ENCODE results near the gene HTD2.

DNA sequence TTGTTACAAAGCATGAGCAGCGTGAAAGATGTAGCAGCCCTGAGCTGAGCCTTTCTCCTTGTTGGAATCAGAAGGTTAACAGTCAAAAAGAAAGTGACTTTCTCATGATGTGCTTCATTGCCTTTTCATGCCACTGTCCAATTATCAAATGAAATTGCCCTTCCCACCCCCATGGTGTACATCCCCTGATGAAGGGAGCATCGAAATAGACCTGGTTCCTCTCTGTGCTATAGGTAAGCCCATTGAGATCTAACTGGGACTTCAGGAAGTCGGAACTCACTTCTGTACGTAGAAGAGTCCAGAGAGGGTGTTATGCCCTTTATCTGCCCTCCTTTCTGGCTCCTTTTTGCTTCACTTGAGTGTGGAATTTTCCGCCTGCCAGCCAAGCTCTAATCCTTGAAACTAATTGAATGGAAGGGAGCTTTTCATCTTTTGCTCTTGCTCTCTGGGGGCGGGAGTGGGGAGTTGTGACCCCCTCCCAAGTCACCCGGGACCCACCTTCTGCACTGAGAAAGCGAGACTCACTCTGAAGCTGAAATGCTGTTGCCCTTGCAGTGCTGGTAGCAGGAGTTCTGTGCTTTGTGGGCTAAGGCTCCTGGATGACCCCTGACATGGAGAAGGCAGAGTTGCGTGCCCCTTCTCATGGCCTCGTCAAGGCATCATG, 47.8 kb upstream of the HTD2 start:
- TF ChIP-seq EZH2 (optimal IDR thresholded peaks at IDR 0.05; ENCODE audit: low read depth, low read length) (no peak), EZH2phosphoT487 (IDR thresholded peaks at IDR 0.05; ENCODE audit: low read length) (no peak)
- TF ChIP-seq, protein P1, sequence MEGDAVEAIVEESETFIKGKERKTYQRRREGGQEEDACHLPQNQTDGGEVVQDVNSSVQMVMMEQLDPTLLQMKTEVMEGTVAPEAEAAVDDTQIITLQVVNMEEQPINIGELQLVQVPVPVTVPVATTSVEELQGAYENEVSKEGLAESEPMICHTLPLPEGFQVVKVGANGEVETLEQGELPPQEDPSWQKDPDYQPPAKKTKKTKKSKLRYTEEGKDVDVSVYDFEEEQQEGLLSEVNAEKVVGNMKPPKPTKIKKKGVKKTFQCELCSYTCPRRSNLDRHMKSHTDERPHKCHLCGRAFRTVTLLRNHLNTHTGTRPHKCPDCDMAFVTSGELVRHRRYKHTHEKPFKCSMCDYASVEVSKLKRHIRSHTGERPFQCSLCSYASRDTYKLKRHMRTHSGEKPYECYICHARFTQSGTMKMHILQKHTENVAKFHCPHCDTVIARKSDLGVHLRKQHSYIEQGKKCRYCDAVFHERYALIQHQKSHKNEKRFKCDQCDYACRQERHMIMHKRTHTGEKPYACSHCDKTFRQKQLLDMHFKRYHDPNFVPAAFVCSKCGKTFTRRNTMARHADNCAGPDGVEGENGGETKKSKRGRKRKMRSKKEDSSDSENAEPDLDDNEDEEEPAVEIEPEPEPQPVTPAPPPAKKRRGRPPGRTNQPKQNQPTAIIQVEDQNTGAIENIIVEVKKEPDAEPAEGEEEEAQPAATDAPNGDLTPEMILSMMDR (IDR thresholded peaks at IDR 0.05; ENCODE audit: low read length), result no peak
